CD4-positive, alpha-beta T cell treated with Interleukin-10 for 1 hour (primary cell): Measurements from ENCODE around the gene GLYATL1.
"Not testable (repeated sequence)": the region's sequence is repeated elsewhere in the genome, so short reads cannot be mapped to it uniquely, and the experiment has no call there.

ENCODE experiments used
- DNase-seq: peaks from one replicate; pipeline ENCODE4 v3.0.0-alpha.2; 2020

The GLYATL1 gene

GRCh38 chr11:58999291-58999680, 60.0 kb downstream of the GLYATL1 start:
- peak; percentile 9 for DNase-seq

GRCh38 chr11:59000003-59000402, 60.7 kb downstream of the GLYATL1 start:
- no peak for DNase-seq

- DNase-seq = not testable (repeated sequence)
Observed at GRCh38 chr11:59002006-59002405, 62.7 kb downstream of the GLYATL1 start.
